GM18520 (cell line): ENCODE results near the gene BACH1.

Experiments used
- ATAC-seq: cut with Tn5 transposase; IDR thresholded peaks from one replicate; pipeline ENCODE4 v1.9.1; 2021; ENCODE audit not compliant: unreplicated experiment

BACH1 gene

DNA sequence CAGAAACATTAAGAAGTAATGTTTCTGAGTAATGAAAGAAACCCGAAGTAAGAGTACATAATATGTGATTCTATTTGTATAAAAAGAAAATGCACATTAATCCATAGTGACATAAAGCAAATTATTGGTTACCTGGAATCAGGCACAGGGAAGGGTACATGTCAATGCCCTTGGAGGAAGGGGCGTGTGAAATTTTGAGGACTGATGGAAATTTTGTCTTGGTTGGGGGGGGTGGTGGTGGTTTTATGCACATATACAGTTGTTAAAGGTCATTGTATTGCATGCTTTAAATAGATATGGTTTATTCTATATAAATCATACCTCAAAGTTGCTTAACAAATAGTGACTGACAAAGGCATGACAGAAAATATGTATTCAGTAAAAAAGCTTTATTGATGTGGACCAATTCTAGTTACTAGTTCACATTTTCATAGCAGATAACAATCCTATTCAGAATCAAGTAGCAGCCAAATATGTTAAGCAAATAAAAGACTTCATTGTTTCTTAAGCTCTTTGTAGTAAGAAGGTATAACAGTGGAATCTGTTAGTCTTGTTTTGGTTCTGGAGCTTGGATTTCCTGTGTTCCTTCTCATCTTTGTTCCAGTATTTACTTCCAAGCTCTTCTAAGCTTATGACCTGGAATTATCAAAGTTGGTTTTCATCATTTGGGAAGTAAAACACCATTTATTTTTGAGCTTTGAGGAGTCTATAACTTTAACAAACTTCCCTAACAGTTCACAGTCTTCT lies 15.1 kb downstream of the BACH1 start:
- no peak for ATAC-seq

DNA sequence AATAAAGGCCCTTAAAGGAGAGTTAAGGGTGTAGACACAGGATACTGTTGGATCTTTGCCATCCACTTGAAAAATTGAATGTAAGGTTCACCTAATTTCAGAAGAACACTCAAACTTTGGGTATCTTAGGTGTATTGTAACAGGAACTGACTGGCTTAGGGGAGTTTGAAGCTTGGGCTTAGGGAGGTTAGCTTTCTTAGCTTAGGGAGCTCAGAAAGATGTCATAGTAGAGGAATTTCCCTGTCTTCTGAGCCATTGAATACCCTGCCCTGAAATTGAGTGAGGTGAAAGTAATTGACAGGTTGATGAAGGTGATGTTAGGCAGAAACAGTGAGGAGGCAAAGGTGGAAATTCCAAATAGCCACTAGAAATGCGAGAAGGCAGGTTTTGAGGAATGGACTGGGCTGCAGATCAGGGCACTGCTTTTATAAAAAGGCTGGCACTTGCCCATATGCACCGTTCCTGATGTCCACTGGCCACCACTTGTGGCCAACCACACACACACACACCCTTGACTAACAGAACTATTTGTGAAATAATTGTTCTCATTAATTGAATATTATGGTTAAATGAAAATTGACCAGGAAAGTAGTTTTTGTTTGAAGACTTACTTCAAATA lies 16.5 kb downstream of the BACH1 start:
- ATAC-seq = no peak

DNA sequence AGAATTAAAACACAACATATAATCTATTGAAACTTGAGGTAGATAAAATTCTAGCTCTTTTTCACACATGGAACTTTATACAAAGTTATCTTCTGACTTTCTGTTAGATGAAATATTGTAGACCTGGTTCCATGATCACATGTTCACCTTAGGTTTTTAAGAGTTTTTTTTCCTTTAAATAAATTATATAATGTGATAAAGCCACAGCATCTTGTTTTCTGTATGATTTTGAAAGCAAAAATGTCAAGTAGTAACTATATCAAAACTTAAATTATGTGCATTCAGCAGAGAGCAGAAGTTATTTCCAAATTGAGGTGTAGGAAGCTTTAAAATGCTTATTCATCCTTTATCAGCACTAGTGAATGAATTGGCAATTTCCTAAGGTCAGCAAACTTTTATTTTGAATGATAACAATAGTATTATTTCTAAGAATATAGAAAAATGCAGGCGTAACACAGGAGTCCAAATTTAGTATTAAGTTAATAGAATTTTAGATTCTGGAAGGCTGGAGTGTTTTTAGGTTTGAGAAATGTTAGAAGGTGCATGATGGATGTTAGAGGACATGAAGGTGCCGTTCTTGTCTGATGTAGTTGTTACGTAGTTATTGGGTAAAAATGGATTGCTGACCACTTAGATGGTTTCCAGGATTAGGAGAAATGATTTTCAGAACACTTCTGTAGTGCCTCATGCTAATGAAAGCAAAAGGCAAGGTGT lies 17.5 kb downstream of the BACH1 start:
- ATAC-seq = no peak

DNA sequence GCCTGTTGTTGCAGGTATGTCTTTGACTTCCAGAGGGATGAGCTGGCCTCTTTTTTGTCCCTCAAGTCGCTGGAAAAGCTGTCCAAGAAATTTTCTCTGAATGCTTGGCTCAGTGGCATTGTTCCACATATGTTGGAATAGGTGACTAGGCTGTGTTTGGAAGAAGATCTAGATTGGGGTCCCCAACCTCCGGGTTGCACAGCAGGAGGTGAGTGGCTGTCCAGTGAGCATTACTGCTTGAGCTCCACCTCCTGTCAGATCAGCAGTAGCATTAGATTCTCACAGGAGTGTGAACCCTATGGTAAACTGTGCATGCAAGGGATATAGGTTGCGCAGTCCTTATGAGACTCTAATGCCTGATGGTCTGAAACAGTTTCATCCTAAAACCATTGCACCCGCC lies 18.1 kb downstream of the BACH1 start:
- no peak for ATAC-seq

DNA sequence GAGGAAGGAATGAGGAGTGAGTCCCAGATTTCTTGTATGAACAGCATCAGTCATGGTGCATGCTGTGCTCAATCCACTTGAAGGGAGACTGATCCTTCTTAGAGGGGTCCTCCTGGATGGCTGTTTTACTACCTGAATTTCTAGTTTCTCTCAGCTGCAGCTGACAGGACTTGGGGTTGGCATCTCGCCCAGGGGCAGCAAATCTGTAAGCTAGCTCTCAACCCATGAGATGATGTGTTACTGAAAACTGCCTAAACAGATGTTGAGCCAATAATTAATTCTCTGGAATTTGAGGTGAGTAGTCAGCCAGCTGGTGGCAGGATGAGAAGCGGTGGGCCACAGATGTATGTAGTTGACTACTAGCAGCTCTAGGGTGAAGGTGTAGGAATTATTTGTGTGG lies 19.6 kb downstream of the BACH1 start:
- no peak for ATAC-seq

DNA sequence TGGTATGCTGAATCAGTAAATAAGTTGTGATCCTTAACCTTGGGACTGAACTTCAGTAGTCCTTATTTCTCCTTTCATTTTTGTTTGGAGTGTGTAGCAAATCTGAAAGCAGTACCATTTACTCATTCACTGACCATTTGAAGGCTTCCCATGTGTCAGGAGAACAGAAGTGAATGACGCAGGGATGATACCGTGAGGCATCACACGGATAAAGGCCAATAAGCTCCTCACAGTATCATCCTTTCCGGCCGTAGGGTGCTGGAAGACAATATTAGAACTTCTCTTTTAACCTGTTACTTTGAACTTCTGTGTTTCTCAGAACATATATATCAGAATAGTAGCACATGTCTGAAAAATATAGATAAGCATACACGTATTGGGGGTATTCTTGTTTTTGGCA lies 21.3 kb downstream of the BACH1 start:
- no peak for ATAC-seq

DNA sequence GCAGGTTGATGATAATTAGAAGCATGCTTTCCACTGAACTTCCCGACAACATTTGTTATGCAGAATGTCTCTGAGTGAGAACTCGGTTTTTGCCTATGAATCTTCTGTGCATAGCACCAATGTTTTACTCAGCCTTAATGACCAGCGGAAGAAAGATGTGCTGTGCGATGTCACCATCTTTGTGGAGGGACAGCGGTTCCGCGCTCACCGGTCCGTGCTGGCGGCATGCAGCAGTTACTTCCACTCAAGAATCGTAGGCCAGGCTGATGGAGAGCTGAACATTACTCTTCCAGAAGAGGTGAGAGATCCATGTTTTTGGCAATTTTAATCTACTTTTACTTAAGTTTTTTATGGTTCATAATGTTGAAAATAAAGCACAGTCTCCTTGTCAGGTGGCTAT lies 22.5 kb downstream of the BACH1 start:
- no peak for ATAC-seq

DNA sequence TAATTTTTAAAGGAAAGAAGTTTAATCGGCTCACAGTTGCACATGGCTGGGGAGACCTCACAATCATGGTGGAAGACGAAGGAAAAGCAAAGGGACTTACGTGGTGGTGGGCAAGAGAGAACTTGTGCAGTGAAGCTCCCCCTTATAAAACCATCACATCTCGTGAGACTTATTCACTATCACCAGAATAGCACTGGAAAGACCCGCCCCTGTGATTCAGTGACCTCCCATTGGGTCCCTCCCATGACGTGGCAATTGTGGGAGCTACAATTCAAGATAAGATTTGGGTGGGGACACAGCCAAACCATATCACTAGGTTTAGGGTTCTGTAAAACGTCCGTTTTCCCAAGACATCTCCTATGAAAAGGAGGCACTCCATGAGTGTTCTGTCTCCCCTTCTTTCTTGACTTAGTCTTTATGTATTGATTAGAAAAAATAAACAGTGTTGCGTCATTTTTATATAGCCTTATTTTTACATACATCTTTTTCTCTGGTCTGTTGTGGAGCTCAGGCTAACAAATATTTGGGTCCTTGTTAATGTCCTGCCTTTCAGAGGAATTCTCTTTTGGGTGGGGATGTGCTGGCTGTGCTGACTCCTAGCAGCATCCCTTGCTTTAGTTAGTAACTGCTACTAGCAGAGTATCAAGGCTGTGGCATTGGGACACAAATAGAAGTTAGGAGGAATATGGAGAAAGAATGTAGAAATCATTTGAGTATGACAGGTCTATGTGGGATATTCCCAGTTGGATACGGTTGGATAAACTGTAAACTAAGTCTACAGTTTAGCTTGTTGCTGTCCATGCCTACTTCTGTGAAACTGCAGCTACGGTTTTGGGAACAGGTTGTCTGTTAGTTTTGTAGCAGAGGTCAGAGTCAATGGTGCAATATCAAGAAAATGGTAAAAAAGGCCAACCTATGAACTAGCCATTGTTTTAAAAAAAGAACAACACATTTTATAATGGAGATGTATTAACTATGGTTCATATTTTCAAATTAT lies 23.5 kb downstream of the BACH1 start:
- no peak for ATAC-seq

DNA sequence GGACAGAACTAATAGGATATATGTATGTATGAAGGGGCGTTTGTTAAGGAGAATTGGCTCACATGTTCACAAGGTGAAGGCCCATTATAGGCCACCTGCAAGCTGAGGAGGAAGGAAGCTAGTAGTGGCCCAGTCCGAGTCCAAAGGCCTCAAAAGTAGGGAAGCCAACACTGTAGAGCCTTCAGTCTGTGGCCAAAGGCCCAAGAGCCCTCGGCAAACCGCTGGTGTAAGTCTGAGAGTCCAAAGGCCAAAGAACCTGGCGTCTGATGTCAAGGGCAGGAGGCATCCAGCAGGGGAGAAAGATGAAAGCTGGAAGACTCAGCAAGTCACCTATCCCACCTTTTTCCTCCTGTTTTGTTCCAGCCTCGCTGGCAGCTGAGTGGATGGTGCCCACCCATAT lies 24.5 kb downstream of the BACH1 start:
- ATAC-seq = no peak

DNA sequence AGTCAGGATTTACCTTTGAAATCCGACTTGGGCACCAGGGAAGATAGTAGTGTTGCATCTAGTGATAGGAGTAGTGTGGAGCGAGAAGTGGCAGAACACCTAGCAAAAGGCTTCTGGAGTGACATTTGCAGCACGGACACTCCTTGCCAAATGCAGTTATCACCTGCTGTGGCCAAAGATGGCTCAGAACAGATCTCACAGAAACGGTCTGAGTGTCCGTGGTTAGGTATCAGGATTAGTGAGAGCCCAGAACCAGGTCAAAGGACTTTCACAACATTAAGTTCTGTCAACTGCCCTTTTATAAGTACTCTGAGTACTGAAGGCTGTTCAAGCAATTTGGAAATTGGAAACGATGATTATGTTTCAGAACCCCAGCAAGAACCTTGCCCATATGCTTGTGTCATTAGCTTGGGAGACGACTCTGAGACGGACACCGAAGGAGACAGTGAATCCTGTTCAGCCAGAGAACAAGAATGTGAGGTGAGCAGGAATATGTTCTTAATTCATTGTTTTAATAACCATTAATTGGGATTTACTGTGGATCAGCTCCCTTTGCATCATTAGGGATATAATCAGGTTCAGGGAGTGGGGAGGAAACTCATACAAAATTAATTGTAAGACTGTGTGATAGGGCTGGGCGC lies 28.3 kb downstream of the BACH1 start:
- no peak for ATAC-seq

DNA sequence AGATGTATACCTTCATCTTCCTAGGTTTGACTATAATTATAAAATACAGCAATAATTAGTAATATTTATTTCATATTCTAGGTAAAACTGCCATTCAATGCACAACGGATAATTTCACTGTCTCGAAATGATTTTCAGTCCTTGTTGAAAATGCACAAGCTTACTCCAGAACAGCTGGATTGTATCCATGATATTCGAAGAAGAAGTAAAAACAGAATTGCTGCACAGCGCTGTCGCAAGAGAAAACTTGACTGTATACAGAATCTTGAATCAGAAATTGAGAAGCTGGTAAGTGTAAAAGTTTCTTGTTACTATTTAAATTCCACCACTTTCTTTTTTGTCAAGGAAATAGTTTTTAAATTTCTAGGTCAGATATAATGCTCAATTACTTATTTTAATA lies 30.7 kb downstream of the BACH1 start:
- no peak for ATAC-seq

DNA sequence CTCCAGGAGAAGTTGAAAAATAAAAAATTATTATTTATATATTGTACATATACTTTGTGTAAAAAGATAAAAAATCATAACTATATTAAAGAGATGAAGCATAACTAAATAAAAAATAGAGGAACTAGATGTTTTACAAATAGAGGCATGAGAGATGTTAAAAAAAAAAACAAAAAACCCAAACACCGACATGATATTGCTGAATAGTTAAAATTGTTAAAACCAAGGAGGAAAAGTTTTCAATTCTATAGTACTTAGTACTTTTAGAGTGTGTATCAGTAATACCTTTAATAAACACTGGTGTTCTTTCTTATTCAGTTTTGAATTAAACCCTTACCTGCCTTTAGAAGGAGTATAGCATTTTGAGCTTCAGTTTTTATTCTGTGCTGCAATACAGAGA lies 32.1 kb downstream of the BACH1 start:
- ATAC-seq = no peak

DNA sequence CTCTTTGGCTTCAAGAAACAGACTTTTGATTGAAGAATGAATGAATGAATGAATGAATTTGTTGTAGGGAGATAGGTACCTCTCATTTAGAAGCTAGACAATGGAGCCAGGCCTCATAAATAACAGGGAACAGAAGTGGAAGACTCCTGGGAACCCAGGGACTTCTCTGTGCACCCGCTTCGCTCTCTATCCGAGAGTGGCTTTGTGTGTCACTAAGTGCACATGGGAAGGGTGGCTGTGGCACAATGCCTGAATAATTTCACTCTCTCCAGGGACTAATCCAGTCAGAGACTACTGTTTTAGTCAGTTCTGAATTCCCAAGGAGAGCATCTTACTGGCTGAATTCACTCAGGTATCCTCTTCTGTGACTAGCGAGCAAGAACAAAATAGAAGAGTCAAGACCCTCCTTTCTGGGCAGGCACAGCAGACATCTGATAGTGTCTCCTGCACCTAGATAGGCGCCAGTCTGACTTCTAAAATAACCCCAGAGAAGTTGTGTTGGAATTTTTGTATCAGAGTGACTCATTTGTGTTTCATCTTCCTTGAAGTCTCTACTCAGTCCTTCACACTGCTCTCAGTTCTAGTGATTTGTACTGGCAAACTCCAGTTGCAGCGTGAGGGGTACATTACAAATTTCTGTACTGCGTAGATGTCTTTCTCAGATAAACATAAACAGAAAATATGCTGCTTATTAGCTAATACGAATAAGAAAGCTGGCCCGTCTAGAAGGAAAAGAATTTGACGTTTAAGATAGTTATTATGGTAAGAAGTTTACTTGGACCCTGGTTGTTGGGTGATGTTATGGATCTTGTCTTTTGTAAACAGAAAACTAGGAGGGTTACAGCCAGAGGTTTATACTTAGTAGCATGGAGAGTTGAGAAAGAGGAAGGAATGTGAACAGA lies 34.0 kb downstream of the BACH1 start:
- ATAC-seq = no peak

DNA sequence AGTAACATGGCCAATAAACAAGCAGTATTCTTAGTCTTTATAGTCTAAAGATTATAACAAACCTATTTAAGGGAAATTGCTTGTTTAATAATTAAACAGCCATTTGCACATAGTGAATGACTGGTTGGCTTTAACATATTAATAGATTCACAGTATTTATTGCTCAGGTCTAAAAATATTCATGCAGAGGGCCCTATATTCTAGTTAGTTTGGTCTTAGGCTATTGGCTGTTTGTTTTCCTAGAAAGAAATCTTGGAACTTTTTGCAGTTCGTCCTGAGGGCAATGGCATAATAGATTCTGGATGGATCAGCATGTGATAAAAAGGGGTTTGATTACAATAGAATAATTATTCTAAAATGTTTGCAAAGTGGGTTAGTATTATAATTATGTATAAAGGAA lies 34.7 kb downstream of the BACH1 start:
- ATAC-seq = no peak

DNA sequence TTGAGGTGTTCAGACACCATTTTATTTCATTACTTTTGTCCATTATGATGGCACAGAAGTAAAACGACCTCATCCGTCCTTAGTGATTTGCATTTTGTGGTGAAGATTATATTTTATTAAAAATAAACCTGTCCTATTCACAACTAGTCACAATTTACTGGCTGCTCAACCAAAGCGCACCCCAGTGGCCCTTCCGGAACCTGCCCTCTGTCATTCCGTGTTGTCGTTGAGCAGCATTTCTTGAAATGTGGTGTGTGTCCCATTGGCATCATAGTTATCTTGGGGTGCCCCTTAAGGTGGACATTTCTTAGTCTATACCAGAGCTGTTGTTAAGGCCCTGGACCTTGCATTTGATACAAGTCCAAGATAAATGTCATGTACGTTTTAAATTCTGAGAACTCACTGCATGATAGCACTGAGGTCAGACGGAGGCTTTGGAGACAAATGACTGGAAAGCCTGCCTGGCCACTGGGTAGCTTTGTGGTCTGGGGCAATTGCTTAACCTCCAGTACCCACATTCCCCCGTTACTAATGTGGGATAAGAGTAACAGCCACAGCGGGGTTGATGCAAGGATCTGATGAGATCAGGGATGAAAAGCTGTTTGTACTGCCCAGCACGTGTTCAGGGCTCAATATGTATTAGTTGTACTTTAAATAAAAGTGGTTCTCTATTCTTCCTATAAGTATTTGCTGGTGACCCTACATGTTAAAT lies 36.2 kb downstream of the BACH1 start:
- no peak for ATAC-seq

DNA sequence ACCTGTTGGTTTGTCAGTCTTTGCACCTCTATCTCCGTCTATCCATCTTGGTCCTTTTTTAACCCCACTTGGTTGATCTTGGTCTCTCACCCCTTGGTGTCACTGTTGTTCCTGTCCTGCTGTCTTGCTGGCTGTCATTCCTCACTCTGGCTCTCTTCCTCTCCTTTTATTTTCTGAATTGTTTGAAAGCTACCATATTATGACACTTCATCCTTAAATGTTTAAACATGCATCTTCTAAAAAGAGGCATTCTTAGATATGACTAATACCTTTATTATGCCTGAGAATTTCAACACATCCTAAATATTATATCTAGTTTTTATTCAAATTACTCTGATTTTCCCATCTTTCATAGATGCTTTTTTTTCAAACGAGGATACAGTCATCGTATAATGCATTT lies 37.0 kb downstream of the BACH1 start:
- ATAC-seq = no peak

DNA sequence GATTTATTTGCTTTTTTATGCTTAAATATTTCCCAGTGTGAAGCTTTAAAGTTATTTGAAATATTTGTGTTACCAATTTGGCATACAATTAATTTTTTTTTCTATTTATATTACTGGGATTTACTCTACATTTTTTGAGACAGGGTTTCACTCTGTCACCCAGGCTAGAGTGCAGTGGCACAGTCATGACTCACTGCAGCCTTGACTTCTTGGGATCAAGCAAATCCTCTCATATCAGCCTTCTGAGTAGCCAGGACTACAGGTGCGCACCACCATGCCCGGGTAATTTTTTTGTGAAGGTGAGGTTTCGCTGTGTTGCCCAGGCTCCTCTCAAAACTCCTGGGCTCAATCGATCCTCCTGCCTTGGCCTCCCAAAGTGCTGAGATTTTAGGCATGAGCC lies 39.5 kb downstream of the BACH1 start:
- ATAC-seq = no peak

DNA sequence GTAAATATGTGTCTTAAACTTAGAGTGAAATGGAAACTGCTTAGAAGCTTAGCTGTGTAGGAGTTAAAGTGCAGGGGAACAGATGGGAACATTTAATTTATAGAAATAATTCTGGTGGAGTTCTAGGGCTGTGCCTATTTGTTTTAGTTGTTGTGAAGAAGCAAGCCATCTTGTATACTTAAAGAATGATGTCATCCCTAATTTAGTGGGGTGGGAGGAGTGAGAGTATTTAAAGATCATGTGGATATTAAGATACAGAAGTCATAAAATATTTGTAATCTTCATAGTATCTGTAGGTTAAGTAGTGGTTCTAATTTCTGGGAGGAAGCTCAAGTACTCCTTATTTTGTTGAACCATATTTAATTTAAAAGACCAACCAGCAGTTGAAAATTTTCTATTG lies 41.5 kb downstream of the BACH1 start:
- no peak for ATAC-seq

DNA sequence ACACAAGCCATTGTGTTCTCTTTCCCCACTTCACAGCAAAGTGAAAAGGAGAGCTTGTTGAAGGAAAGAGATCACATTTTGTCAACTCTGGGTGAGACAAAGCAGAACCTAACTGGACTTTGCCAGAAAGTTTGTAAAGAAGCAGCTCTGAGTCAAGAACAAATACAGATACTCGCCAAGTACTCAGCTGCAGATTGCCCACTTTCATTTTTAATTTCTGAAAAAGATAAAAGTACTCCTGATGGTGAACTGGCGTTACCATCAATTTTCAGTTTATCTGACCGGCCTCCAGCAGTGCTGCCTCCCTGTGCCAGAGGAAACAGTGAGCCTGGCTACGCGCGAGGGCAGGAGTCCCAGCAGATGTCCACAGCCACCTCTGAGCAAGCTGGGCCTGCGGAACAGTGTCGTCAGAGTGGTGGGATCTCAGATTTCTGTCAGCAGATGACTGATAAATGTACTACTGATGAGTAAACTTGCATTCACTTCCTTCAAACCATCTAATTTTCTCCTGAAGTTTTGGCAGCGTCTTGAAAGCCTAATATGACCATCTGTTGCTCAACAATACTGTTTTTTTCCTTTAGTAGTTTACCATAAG lies 43.7 kb downstream of the BACH1 start:
- peak; percentile 57 for ATAC-seq
